ENCODE results near the gene PPP1R13B.

The PPP1R13B gene

GRCh38 chr14:103738166-103738565 lies 109.2 kb downstream of the PPP1R13B start:
- Histone ChIP-seq H3K36me3 (ENCODE audit: control insufficient read depth in 1 of 2, insufficient read depth in 2 of 2, low read length in 2 of 2) (peaks cover 15 to 26% of the 10 kb centered on the region in 2 donors), H3K4me3 (ENCODE audit: low read depth in 1 of 2, low read length in 2 of 2) (no peak overlapping the region), H3K9me3 (ENCODE audit: control insufficient read depth in 1 of 2, low read length in 2 of 2) (no peaks in the 10 kb centered on the region), H3K4me1 (ENCODE audit: control insufficient read depth in 1 of 2, insufficient read depth in 2 of 2, low read length in 2 of 2) (peaks cover 4 to 27% of the 10 kb centered on the region in 2 donors), H3K27me3 (ENCODE audit: low read depth, low read length) (no peaks in the 10 kb centered on the region), H3K27ac (ENCODE audit: low read length) (no peak overlapping the region)

GRCh38 chr14:103737432-103738045 lies 109.8 kb downstream of the PPP1R13B start:
- Histone ChIP-seq H3K4me3 (ENCODE audit: low read depth in 1 of 2, low read length in 2 of 2) (no peak overlapping the region), H3K36me3 (ENCODE audit: control insufficient read depth in 1 of 2, insufficient read depth in 2 of 2, low read length in 2 of 2) (peaks cover 22 to 31% of the 10 kb centered on the region in 2 donors), H3K4me1 (ENCODE audit: control insufficient read depth in 1 of 2, insufficient read depth in 2 of 2, low read length in 2 of 2) (peaks cover 4 to 27% of the 10 kb centered on the region in 2 donors), H3K27me3 (ENCODE audit: low read depth, low read length) (no peaks in the 10 kb centered on the region), H3K9me3 (ENCODE audit: control insufficient read depth in 1 of 2, low read length in 2 of 2) (no peaks in the 10 kb centered on the region), H3K27ac (ENCODE audit: low read length) (no peak overlapping the region)

GRCh38 chr14:103736546-103737431 lies 110.6 kb downstream of the PPP1R13B start:
- Histone ChIP-seq H3K4me3 (ENCODE audit: low read depth in 1 of 2, low read length in 2 of 2) (no peak overlapping the region), H3K9me3 (ENCODE audit: control insufficient read depth in 1 of 2, low read length in 2 of 2) (no peaks in the 10 kb centered on the region), H3K36me3 (ENCODE audit: control insufficient read depth in 1 of 2, insufficient read depth in 2 of 2, low read length in 2 of 2) (peaks cover 28% of the 10 kb centered on the region in 2 donors), H3K4me1 (ENCODE audit: control insufficient read depth in 1 of 2, insufficient read depth in 2 of 2, low read length in 2 of 2) (peaks cover 4 to 27% of the 10 kb centered on the region in 2 donors), H3K27ac (ENCODE audit: low read length) (no peak overlapping the region), H3K27me3 (ENCODE audit: low read depth, low read length) (no peaks in the 10 kb centered on the region)

DNA sequence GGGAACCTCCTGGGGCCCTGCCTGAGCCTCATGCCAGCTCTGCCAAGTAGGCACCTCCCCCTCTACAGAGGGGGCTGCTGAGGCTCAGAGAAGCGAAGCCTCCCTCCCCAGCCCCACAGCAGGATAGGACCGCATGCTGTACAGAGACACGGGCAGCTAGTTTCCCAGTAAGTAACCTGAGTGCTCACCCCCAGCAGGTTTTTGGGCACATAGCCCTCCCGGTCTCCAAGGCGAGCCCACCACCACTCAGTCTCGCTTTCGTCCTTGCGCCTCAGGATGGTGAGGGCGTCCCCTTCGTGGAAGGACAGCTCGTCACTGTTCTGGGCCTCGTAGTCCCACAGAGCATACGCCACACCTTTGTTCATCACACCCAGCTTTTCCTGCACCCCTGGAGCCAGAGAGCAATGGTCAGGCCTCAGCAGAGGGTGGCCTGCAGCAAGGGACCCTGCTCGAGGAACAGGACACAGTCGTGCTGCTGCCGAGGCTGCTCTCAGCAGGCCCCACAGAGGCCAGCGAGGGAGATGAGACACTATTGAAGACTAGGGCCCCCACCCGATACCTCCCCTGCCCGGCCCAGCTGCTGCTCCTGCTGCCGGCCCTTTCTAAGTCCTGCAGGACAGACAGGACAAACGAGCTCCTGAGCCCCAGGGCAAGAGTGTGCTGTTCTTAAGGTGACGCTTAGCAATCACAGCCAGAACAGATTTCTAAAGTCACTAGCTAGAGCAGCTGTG lies 111.4 kb downstream of the PPP1R13B start:
- Histone ChIP-seq H3K9me3 (ENCODE audit: control insufficient read depth in 1 of 2, low read length in 2 of 2) (no peaks in the 10 kb centered on the region), H3K4me3 (ENCODE audit: low read depth in 1 of 2, low read length in 2 of 2) (no peak overlapping the region), H3K27ac (ENCODE audit: low read length) (no peak overlapping the region), H3K4me1 (ENCODE audit: control insufficient read depth in 1 of 2, insufficient read depth in 2 of 2, low read length in 2 of 2) (peaks cover 4 to 27% of the 10 kb centered on the region in 2 donors), H3K36me3 (ENCODE audit: control insufficient read depth in 1 of 2, insufficient read depth in 2 of 2, low read length in 2 of 2) (peaks cover 27 to 28% of the 10 kb centered on the region in 2 donors), H3K27me3 (ENCODE audit: low read depth, low read length) (no peaks in the 10 kb centered on the region)

DNA sequence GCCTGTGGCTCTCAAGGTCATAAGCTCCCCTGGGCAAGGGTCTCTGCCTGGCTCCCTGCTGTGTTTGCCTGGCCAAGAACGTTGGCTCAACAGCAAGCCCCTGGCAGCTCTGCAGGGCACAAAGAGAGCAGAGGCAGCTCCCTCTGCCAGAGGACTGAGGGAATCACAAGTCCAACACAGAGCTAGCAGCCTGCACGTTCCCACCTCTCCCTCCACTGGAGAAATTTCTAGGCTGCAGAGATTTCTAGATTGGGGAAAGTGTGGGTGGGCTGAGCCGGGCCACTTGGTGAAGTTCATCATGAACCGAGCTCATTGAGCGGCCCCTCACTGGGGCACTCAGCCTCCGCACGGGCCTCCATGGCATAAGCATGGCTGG lies 111.9 kb downstream of the PPP1R13B start:
- peaks cover 27 to 28% of the 10 kb centered on the region in 2 donors for H3K36me3 ChIP-seq (ENCODE audit: control insufficient read depth in 1 of 2, insufficient read depth in 2 of 2, low read length in 2 of 2)
- H3K4me1 ChIP-seq (ENCODE audit: control insufficient read depth in 1 of 2, insufficient read depth in 2 of 2, low read length in 2 of 2) = peaks cover 4 to 29% of the 10 kb centered on the region in 2 donors
- no peak overlapping the region for H3K27ac ChIP-seq (ENCODE audit: low read length)

DNA sequence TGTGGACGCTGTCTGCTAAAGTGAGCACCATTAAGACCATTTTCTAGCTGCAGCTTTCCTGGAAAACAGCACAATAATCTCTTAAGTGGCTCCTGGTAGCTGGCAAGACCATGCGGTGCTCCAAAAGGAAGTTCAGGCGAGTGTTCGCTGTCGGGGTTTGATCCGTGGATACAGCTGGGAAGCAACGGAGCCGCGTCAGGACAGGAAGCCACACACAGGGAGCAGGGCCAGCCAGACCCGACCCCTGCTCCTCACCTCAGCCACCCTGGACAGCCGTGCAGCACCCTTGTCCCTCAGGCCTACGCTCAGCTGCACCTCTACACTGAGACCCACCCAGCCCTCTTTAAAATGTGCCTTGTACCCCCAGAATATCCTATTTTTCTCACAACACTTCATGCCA lies 112.4 kb downstream of the PPP1R13B start:
- no peak overlapping the region for H3K27ac ChIP-seq (ENCODE audit: low read length)
- no peaks in the 10 kb centered on the region for H3K27me3 ChIP-seq (ENCODE audit: low read depth, low read length)
- H3K9me3 ChIP-seq (ENCODE audit: control insufficient read depth in 1 of 2, low read length in 2 of 2) = no peaks in the 10 kb centered on the region
- H3K36me3 ChIP-seq (ENCODE audit: control insufficient read depth in 1 of 2, insufficient read depth in 2 of 2, low read length in 2 of 2) = peaks cover 27 to 32% of the 10 kb centered on the region in 2 donors
- H3K4me1 ChIP-seq (ENCODE audit: control insufficient read depth in 1 of 2, insufficient read depth in 2 of 2, low read length in 2 of 2) = peaks cover 4 to 30% of the 10 kb centered on the region in 2 donors
- H3K4me3 ChIP-seq (ENCODE audit: low read depth in 1 of 2, low read length in 2 of 2) = no peak overlapping the region

More for the DNA sequence above, 111.9 kb downstream of the PPP1R13B start:
- Histone ChIP-seq H3K9me3 (ENCODE audit: control insufficient read depth in 1 of 2, low read length in 2 of 2) (no peaks in the 10 kb centered on the region), H3K27me3 (ENCODE audit: low read depth, low read length) (no peaks in the 10 kb centered on the region), H3K4me3 (ENCODE audit: low read depth in 1 of 2, low read length in 2 of 2) (no peak overlapping the region)

- Histone ChIP-seq H3K36me3 (ENCODE audit: control insufficient read depth in 1 of 2, insufficient read depth in 2 of 2, low read length in 2 of 2) (peaks cover 29 to 33% of the 10 kb centered on the region in 2 donors), H3K4me1 (ENCODE audit: control insufficient read depth in 1 of 2, insufficient read depth in 2 of 2, low read length in 2 of 2) (peaks cover 4 to 30% of the 10 kb centered on the region in 2 donors), H3K4me3 (ENCODE audit: low read depth in 1 of 2, low read length in 2 of 2) (no peak overlapping the region), H3K27ac (ENCODE audit: low read length) (no peak overlapping the region), H3K9me3 (ENCODE audit: control insufficient read depth in 1 of 2, low read length in 2 of 2) (no peaks in the 10 kb centered on the region), H3K27me3 (ENCODE audit: low read depth, low read length) (no peaks in the 10 kb centered on the region)
These were observed 113.1 kb downstream of the PPP1R13B start for GRCh38 chr14:103734081-103734888.

DNA sequence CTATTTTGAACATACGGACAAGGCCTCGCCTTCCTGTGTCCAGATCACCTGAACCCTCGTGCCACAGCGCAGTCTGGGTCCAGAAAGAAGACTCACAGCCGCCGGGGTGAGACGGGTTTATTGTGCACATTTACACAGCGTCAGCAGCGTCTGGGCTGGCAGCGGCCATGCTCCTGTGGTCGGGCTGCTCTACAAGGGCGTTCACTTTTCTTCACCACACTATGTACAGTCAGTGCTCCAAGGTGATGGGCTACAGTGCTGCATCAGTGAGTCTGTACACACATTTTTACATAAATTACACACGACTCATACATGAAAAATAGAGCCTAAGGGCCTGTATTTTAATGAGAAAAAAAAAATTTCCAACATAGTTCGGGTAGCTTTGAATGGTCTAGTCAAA lies 113.7 kb downstream of the PPP1R13B start:
- Histone ChIP-seq H3K4me3 (ENCODE audit: low read depth in 1 of 2, low read length in 2 of 2) (no peak overlapping the region), H3K9me3 (ENCODE audit: control insufficient read depth in 1 of 2, low read length in 2 of 2) (no peaks in the 10 kb centered on the region), H3K27me3 (ENCODE audit: low read depth, low read length) (no peaks in the 10 kb centered on the region), H3K4me1 (ENCODE audit: control insufficient read depth in 1 of 2, insufficient read depth in 2 of 2, low read length in 2 of 2) (peaks cover 4 to 30% of the 10 kb centered on the region in 2 donors), H3K36me3 (ENCODE audit: control insufficient read depth in 1 of 2, insufficient read depth in 2 of 2, low read length in 2 of 2) (peaks cover 34 to 39% of the 10 kb centered on the region in 2 donors), H3K27ac (ENCODE audit: low read length) (no peak overlapping the region)

- H3K4me1 ChIP-seq (ENCODE audit: control insufficient read depth in 1 of 2, insufficient read depth in 2 of 2, low read length in 2 of 2) = peaks cover 4 to 30% of the 10 kb centered on the region in 2 donors
- H3K9me3 ChIP-seq (ENCODE audit: control insufficient read depth in 1 of 2, low read length in 2 of 2) = no peaks in the 10 kb centered on the region
- no peak overlapping the region for H3K27ac ChIP-seq (ENCODE audit: low read length)
- no peaks in the 10 kb centered on the region for H3K27me3 ChIP-seq (ENCODE audit: low read depth, low read length)
- H3K36me3 ChIP-seq (ENCODE audit: control insufficient read depth in 1 of 2, insufficient read depth in 2 of 2, low read length in 2 of 2) = peaks cover 34 to 45% of the 10 kb centered on the region in 2 donors
- H3K4me3 ChIP-seq (ENCODE audit: low read depth in 1 of 2, low read length in 2 of 2) = no peak overlapping the region
These were observed 114.3 kb downstream of the PPP1R13B start for GRCh38 chr14:103732868-103733620.

Measured in muscle layer of duodenum (tissue), 2 donors.